B cell (primary cell): ENCODE measurements around the gene CCNF. TPM values are rescaled to one million over a fixed set of nuclear protein-coding genes. Genes with fewer than 3 reads are reported as not detected.

Source experiments
- ATAC-seq: fragments of 200-7000 bp; cut with Tn5 transposase; one replicate; pipeline ENCODE4 v1.10.0; 2021; ENCODE audit warnings: low read depth, mild to moderate bottlenecking, moderate number of reproducible peaks, moderate library complexity
- CTCF ChIA-PET: fragments of 350-600 bp; sonication (Branson Sonifier 250); formaldehyde crosslinking; loops from one replicate; lab custom pipeline; 2021; ENCODE audit warnings: antibody characterized with exemption, inconsistent platforms; lab: Charles Lee
- POLR2A ChIA-PET: fragments of 350-600 bp; sonication (Branson Sonifier 250); formaldehyde crosslinking; loops from one replicate; lab custom pipeline; 2021; ENCODE audit warnings: antibody characterized with exemption; lab: Charles Lee
- DNase-seq: peaks from one replicate; pipeline ENCODE4 v3.0.0; 2013
- H2AFZ ChIP-seq: 2 replicates; pipeline ENCODE4 v1.6.1; 2012; ENCODE audit warnings: mild to moderate bottlenecking, low read depth, low read length; ENCODE audit not compliant: insufficient read depth, poor library complexity, severe bottlenecking
- H3K27ac ChIP-seq, 2 donors: 1 replicate in 1 of 2; 2 replicates in 1 of 2; pipeline ENCODE4 v1.5.1; 2012 to 2013; ENCODE audit warnings: low read length in 2 of 2, mild to moderate bottlenecking in 2 of 2, moderate library complexity in 1 of 2
- H3K27me3 ChIP-seq, 4 experiments: fragments of 200-600 bp in 1 of 4; sonication (generic) in 1 of 4; replicated peaks in 1 of 4; 1 replicate in 2 of 4; 2 replicates in 2 of 4; pipeline versions ENCODE4 v1.6.1 to v1.7.0; 2013 to 2016; ENCODE audit warnings: low read length in 3 of 4, mild to moderate bottlenecking in 2 of 4, mixed read lengths in 1 of 4, moderate library complexity in 1 of 4; ENCODE audit not compliant: insufficient read depth in 4 of 4, control insufficient read depth in 3 of 4; ENCODE audit errors: control extremely low read depth in 1 of 4
- H3K36me3 ChIP-seq, 2 experiments: replicated peaks in 1 of 2; 1 replicate in 1 of 2; 2 replicates in 1 of 2; pipeline versions ENCODE4 v1.6.1 to v1.7.1; 2013; ENCODE audit warnings: low read length in 1 of 2; ENCODE audit not compliant: insufficient read depth in 2 of 2, control insufficient read depth in 1 of 2; ENCODE audit errors: control extremely low read depth in 1 of 2, extremely low read depth in 1 of 2
- H3K4me1 ChIP-seq, 2 donors: fragments of 200-600 bp in 1 of 2; sonication (generic) in 1 of 2; 1 replicate in 1 of 2; 2 replicates in 1 of 2; pipeline versions ENCODE4 v1.5.1 to v1.6.1; 2013 to 2017; ENCODE audit warnings: low read length in 2 of 2; ENCODE audit not compliant: control insufficient read depth in 2 of 2, insufficient read depth in 2 of 2
- H3K4me2 ChIP-seq: replicated peaks from 2 replicates; pipeline ENCODE3; 2012; ENCODE audit warnings: mild to moderate bottlenecking, low read depth, low read length; ENCODE audit not compliant: poor library complexity, severe bottlenecking
- H3K4me3 ChIP-seq, 5 experiments: fragments of 200-600 bp in 1 of 5; sonication (generic) in 1 of 5; 1 replicate in 3 of 5; 2 replicates in 2 of 5; pipeline versions ENCODE4 v1.5.1 to v1.7.0; 2011 to 2016; ENCODE audit warnings: low read length in 4 of 5, mild to moderate bottlenecking in 4 of 5, low read depth in 2 of 5, control low read depth in 1 of 5, moderate library complexity in 1 of 5; ENCODE audit not compliant: insufficient read depth in 1 of 5; ENCODE audit errors: control extremely low read depth in 1 of 5, extremely low read depth in 1 of 5
- H3K79me2 ChIP-seq: fragments of 200-600 bp; sonication (generic); one replicate; pipeline ENCODE4 v1.6.0; 2016; ENCODE audit warnings: low read length; ENCODE audit not compliant: control insufficient read depth, insufficient read depth
- H3K9ac ChIP-seq: fragments of 200-600 bp; sonication (generic); 2 replicates; pipeline ENCODE4 v1.6.1; 2017; ENCODE audit warnings: mild to moderate bottlenecking, low read length, moderate library complexity
- H3K9me3 ChIP-seq, 3 donors: one replicate each; pipeline versions ENCODE4 v1.6.1 to v1.7.1; 2013; ENCODE audit warnings: low read length in 2 of 3; ENCODE audit not compliant: control insufficient read depth in 2 of 3, insufficient read depth in 1 of 3; ENCODE audit errors: control extremely low read depth in 1 of 3
- H4K20me1 ChIP-seq: 2 replicates; pipeline ENCODE4 v1.6.0; 2012; ENCODE audit warnings: mild to moderate bottlenecking, low read length; ENCODE audit not compliant: insufficient read depth, control insufficient read depth, poor library complexity, severe bottlenecking
- H3K27ac Mint-ChIP-seq: one replicate; pipeline ENCODE4 v1.8.0; 2021; ENCODE audit warnings: mixed read lengths
- H3K27me3 Mint-ChIP-seq: one replicate; pipeline ENCODE4 v1.8.0; 2021; ENCODE audit warnings: mixed read lengths
- H3K4me1 Mint-ChIP-seq: one replicate; pipeline ENCODE4 v1.8.0; 2021; ENCODE audit warnings: mixed read lengths
- H3K4me3 Mint-ChIP-seq: one replicate; pipeline ENCODE4 v1.8.0; 2021; ENCODE audit warnings: mixed read lengths
- H3K9me3 Mint-ChIP-seq: one replicate; pipeline ENCODE4 v1.8.0; 2022; ENCODE audit warnings: mixed read lengths; ENCODE audit not compliant: insufficient read depth
- CTCF ChIP-seq: fragments of 200-600 bp; IDR thresholded peaks from one replicate; pipeline ENCODE4 v1.8.0; 2022; ENCODE audit warnings: antibody characterized with exemption, mild to moderate bottlenecking
- EZH2 ChIP-seq: IDR thresholded peaks from 2 replicates; pipeline ENCODE4 v1.6.1; 2012; ENCODE audit warnings: borderline replicate concordance, low read depth, mild to moderate bottlenecking, moderate library complexity, low read length; ENCODE audit not compliant: insufficient read depth, poor library complexity, severe bottlenecking
- WGBS: methylation state at CpG from one replicate; pipeline ENCODE4 v1.1.5; 2013; ENCODE audit warnings: missing lambda C conversion rate; ENCODE audit not compliant: insufficient coverage; 5-methylcytosine and 5-hydroxymethylcytosine counted together
- intact Hi-C: fragments of 100-400 bp; cut with micrococcal nuclease; formaldehyde crosslinking; loops from one replicate; pipeline ENCODE4 v1.10.0; 2022
- polyA plus RNA-seq: library from polyadenylated mRNA; depleted of rRNA; stranded (reverse); fragments of >200 nt; gene quantifications from 2 replicates; pipeline ENCODE4 v1.2.3, GENCODE V29; 2012
- total RNA-seq, 2 donors: library from RNA; stranded (reverse); fragments of 120-200 nt in 1 of 2; gene quantifications; 1 replicate in 1 of 2; 2 replicates in 1 of 2; pipeline versions ENCODE4 v1.2.3 to v1.2.4, GENCODE V29; 2013 to 2022

Gene CCNF
- total and polyA plus RNA-seq, 2 donors (not counting 1 experiment from before 2014, with no cell fraction given): 3.2 to 5.3 TPM

- H2AFZ ChIP-seq: no peak overlapping the region
- H3K9me3 ChIP-seq: no peaks in the 10 kb centered on the region
- DNase-seq: no peak
- peaks cover 0 to 4% of the 10 kb centered on the region in 2 experiments for H3K36me3 ChIP-seq
- no peaks in the 10 kb centered on the region for H4K20me1 ChIP-seq
- ATAC-seq: no peak
- H3K79me2 ChIP-seq: peaks cover 22% of the 10 kb centered on the region
- H3K4me1 Mint-ChIP-seq: peaks cover 2% of the 10 kb centered on the region
- CTCF ChIA-PET: interaction anchor here (0.9 to 1.1 kb wide), 2 partner anchors 168 to 303 kb away, joined by 3 read pairs; no protein-coding TSS in a partner anchor
- H3K27ac Mint-ChIP-seq: no peak overlapping the region
- no peak overlapping the region for H3K4me3 Mint-ChIP-seq
- H3K4me1 ChIP-seq: peaks cover 0 to 8% of the 10 kb centered on the region in 2 donors
- H3K27me3 ChIP-seq: no peaks in the 10 kb centered on the region
- intact Hi-C loops: no loop called here
- 86% methylated on average over 26 of the region's 26 CpGs for WGBS
- TF ChIP-seq EZH2: no peak
- TF ChIP-seq CTCF: no peak
- no peak overlapping the region for H3K9ac ChIP-seq
- H3K27me3 Mint-ChIP-seq: no peaks in the 10 kb centered on the region
- H3K9me3 Mint-ChIP-seq: no peaks in the 10 kb centered on the region
- no peak overlapping the region for H3K4me2 ChIP-seq
- POLR2A ChIA-PET: no interaction called here
- no peak overlapping the region for H3K27ac ChIP-seq
- no peak overlapping the region for H3K4me3 ChIP-seq
These were observed 68.6 kb downstream of the CCNF start for GRCh38 chr16:2497695-2498484.
